Stimulated activated CD4-positive, alpha-beta T cell treated with anti-CD3 and anti-CD28 coated beads, Interleukin-2, amount 100 ng/mL, for 4 hours (primary cell): ENCODE results near the gene PHF20.
"Not testable (repeated sequence)": the region's sequence is repeated elsewhere in the genome, so short reads cannot be mapped to it uniquely, and the experiment has no call there.

Experiments
- DNase-seq: peaks from one replicate; pipeline ENCODE4 v3.0.0-alpha.2; 2020; ENCODE audit warnings: low read depth

The PHF20 gene

DNA sequence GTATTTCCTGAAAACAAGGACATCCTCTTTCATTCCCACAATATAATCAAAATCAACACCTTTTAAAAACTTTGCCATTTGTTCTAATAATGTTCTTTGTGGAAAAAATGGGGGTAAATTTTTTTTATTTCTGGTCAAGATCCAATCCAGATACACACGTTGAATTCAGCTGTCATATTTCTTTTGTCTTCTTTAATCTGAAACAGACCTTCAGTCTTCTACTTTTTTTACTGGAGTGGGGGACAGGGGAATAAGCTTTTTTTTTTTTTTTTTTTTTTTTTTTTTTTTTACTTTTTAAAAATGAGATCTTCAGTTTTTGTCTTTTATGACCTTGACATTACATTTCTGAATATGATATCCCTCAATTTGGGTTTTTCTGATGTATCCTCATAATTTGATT, 113.4 kb downstream of the PHF20 start:
- DNase-seq = no peak

GRCh38 chr20:35886537-35886936, 114.7 kb downstream of the PHF20 start:
- no peak for DNase-seq

GRCh38 chr20:35887393-35888064, 115.7 kb downstream of the PHF20 start:
- DNase-seq = no peak

- no peak for DNase-seq
These were observed 116.8 kb downstream of the PHF20 start for GRCh38 chr20:35888657-35889056.

DNA sequence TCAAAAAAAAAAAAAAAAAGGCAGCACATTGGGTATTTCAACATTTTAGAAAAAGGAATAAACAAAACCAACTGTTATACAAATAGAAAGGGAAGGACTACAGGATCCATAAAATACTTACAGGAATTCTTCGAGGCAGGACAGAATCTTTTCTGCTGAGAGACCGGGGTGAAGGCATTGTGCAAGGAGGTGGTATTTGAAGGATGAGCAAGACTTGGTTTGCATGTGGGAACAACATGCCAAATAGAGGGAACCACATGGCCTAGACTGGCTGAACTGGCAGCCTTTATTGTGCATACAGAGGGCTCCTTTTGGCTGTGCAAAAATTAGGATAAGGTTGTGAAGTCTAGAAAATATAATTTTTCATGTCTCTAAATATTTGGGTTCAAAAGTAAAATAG, 119.6 kb downstream of the PHF20 start:
- no peak for DNase-seq

- no peak for DNase-seq
These were observed 121.1 kb downstream of the PHF20 start for GRCh38 chr20:35892871-35893270.

- DNase-seq = no peak
These were observed 122.1 kb downstream of the PHF20 start for GRCh38 chr20:35893942-35894341.

DNA sequence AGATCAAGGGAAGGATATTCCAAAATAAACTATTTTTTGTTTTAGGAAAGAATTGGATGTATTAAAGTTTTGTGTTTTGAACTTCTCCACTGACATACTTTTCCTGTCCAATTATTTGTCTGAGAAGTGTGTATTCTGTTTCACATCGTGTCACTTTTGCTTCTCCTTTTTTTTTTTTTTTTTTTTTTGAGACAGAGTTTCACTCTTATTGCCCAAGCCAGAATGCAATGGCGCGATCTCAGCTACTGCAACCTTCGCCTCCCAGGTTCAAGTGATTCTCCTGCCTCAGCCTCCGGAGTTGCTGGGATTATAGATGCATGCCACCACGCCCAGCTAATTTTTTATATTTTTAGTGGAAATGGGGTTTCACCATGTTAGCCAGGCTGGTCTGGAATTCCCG, 123.7 kb downstream of the PHF20 start:
- not testable (repeated sequence) for DNase-seq

DNA sequence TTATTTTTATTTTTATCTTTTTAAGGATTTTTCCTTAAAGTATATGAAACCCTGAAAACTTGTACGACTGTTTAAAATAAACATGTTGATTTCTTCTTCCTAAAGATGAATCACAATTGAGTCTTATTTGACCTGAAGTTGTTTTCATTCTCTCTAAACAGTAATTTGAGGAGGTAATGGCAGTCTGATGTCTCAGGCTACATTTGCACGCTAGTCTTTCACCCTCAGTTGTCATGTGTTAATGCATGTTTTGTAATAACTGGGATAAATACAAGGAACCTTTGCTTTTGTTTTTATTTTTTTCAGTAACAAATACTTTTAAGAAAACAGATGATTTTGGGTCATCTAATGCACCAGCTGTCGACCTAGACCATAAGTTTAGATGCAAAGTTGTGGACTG, 127.2 kb downstream of the PHF20 start:
- no peak for DNase-seq

DNA sequence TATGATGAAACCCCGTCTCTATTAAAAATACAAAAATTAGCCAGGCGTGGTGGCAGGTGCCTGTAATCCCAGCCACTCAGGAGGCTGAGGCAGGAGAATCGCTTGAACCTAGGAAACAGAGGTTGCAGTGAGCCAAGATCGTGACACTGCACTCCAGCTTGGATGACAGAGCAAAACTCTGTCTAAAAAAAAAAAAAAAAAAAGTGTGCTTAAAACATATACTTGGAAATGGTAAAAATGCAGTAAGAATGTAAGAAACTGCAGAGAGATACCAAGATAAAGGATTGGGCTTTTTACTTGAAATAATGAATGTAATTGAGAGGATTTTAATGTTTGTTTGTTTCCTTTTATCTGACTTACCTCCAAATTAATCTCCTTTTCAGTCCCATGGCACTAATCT, 129.4 kb downstream of the PHF20 start:
- DNase-seq = not testable (repeated sequence)

- no peak for DNase-seq
These were observed 130.1 kb downstream of the PHF20 start for GRCh38 chr20:35901678-35902544.

DNA sequence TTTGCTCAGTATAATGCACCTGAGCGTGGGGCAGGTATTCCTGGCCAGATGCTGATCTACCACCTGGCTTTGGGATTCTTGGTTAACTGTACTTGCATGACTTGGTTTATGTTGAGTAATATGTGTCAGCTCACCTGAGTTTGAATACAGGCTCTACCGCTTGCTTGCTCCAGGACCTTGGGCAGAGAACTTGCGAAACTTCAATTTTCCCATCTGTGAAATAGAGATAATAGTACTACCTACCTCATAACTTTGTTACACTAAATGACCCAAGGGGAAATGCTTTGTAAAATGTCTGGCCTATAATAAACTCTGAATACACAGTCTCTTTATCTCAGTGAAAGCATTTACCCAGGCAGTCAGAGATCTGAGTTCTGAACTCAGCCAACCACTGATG, 130.7 kb downstream of the PHF20 start:
- DNase-seq = no peak

- no peak for DNase-seq
These were observed 132.0 kb downstream of the PHF20 start for GRCh38 chr20:35903843-35904242.

- DNase-seq = no peak
These were observed 133.3 kb downstream of the PHF20 start for GRCh38 chr20:35904982-35905663.

GRCh38 chr20:35907017-35907701, 135.3 kb downstream of the PHF20 start:
- no peak for DNase-seq

DNA sequence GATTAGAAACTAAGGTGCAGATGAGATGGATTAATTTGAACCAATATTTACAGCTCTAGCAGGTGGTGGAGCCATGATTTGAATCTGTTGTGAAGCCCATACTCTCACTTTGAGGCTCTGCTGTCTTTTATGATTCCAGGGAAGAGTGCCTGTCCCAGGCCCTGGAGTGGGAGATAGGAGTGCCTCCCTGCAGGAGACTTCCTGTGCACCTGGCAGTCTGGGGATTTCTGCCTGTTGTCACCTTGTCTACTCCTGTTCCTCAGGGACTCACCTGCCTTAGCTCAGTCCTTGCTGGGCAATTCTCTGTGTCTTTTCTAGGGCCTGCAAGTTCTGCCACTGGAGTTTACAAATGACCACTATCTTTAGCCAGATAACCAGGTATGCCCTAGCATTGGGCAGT, 136.2 kb downstream of the PHF20 start:
- DNase-seq = no peak

GRCh38 chr20:35909176-35909575, 137.4 kb downstream of the PHF20 start:
- no peak for DNase-seq

GRCh38 chr20:35909796-35910195, 138.0 kb downstream of the PHF20 start:
- DNase-seq = no peak

DNA sequence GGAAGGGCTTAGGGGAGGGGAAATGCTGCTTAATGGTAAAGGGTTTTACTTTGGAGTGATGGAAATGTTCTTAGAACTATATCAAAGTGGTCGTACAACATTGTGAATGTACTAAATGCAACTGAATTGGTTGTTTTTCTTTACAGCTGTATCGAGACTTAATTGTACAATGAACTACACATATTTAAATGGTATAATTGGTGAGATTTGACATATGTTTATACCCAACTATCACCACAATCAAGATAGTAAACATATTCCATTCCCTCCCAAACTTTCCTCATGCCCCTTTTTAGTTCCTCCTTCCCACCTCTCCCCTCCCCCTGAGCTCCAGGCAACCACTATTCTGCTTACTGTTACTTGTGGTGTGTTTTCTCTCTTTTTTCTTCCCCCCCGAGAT, 138.4 kb downstream of the PHF20 start:
- DNase-seq = no peak

DNA sequence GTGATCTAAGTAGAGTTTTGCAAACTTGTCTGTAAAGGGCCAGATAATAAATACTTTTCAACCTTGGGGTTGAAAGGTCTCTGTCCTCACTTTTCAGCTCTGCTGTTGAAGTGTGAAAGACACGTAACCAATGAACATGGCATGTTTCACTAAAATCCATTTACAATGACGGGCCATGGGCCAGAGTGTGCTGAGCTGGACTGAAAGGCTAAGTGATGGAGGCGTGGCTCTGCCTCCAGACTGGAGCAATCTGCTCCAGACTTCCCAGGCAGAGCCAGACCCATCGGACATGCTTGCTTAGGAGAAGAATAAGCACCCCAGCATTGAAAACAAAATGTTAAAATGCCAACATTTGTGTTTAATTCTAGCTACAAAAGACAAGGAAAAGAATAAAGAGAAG, 141.1 kb downstream of the PHF20 start:
- no peak for DNase-seq

- DNase-seq = no peak
These were observed 145.3 kb downstream of the PHF20 start for GRCh38 chr20:35917077-35917476.

DNA sequence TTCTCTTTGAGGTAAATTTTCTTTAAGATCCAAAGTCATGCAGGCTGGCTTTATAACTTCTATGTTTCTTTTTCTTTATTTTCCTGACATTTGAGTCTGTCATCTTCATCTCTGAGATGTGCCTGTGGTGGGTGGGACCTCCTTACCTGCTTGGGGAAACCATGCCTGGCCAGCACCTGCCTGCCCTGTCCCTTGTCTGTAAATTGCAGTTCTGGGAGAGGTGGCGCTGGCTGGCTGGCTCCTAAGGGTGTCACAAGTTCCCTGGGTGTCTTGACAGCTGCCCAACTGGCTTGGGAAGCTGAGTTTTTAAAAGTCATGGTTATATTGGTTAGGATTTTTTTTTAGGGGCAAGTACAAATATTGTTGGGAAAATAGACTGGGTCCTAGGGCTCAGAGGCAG, 146.2 kb downstream of the PHF20 start:
- DNase-seq = no peak
